Mucosa of rectum (tissue), 2 donors: ENCODE data around the gene RPS3.
"Not testable (repeated sequence)": the region's sequence is repeated elsewhere in the genome, so short reads cannot be mapped to it uniquely, and the experiment has no call there.

Source experiments
- H3K27ac ChIP-seq, 2 donors: one replicate each; pipeline ENCODE4 v1.7.0; 2013; ENCODE audit warnings: inconsistent platforms in 2 of 2, low read depth in 2 of 2, low read length in 2 of 2
- H3K27me3 ChIP-seq, 2 donors: one replicate each; pipeline ENCODE4 v1.7.0; 2013; ENCODE audit warnings: low read length in 2 of 2; ENCODE audit not compliant: control insufficient read depth in 2 of 2, insufficient read depth in 2 of 2
- H3K36me3 ChIP-seq, 2 donors: one replicate each; pipeline ENCODE4 v1.7.0; 2013; ENCODE audit warnings: low read length in 2 of 2; ENCODE audit not compliant: control insufficient read depth in 2 of 2, insufficient read depth in 2 of 2
- H3K4me1 ChIP-seq, 2 donors: one replicate each; pipeline ENCODE4 v1.7.0; 2013; ENCODE audit warnings: low read length in 2 of 2, mild to moderate bottlenecking in 1 of 2; ENCODE audit not compliant: control insufficient read depth in 2 of 2, insufficient read depth in 2 of 2
- H3K4me3 ChIP-seq, 2 donors: one replicate each; pipeline ENCODE4 v1.7.0; 2013; ENCODE audit warnings: low read length in 2 of 2
- H3K9ac ChIP-seq, 2 donors: one replicate each; pipeline ENCODE4 v1.7.0; 2013; ENCODE audit warnings: low read length in 2 of 2, low read depth in 1 of 2, mild to moderate bottlenecking in 1 of 2
- H3K9me3 ChIP-seq, 2 donors: one replicate each; pipeline ENCODE4 v1.7.0; 2013; ENCODE audit warnings: low read length in 2 of 2; ENCODE audit not compliant: control insufficient read depth in 2 of 2
- donor health status: healthy.
- donor health status: Normal muscosa, but diverticular disease.

The RPS3 gene

GRCh38 chr11:75394085-75394840, 5.1 kb upstream of the RPS3 start:
- no peak overlapping the region for H3K27ac ChIP-seq
- H3K4me3 ChIP-seq: no peak overlapping the region
- H3K36me3 ChIP-seq: no peaks in the 10 kb centered on the region
- H3K9ac ChIP-seq: no peak overlapping the region
- no peaks in the 10 kb centered on the region for H3K4me1 ChIP-seq
- no peaks in the 10 kb centered on the region for H3K9me3 ChIP-seq
- H3K27me3 ChIP-seq: no peaks in the 10 kb centered on the region

GRCh38 chr11:75398906-75399305, 412 bp upstream of the RPS3 start:
- H3K27ac ChIP-seq: no peak overlapping the region
- H3K9ac ChIP-seq: no peak overlapping the region
- no peaks in the 10 kb centered on the region for H3K27me3 ChIP-seq
- peak overlapping the region in 1 of 2 donors; percentile 98 for H3K4me3 ChIP-seq
- H3K9me3 ChIP-seq: no peaks in the 10 kb centered on the region
- H3K4me1 ChIP-seq: peaks cover 14 to 17% of the 10 kb centered on the region in 2 donors
- H3K36me3 ChIP-seq: peaks cover 26 to 28% of the 10 kb centered on the region in 2 donors

- Histone ChIP-seq H3K9me3 (no peaks in the 10 kb centered on the region), H3K9ac (peak overlapping the region; percentile 90 to 95), H3K27ac (peak overlapping the region; percentile 93 to 94), H3K27me3 (no peaks in the 10 kb centered on the region), H3K4me3 (peak overlapping the region; percentile 84 to 98), H3K4me1 (peaks cover 14 to 17% of the 10 kb centered on the region in 2 donors), H3K36me3 (peaks cover 40 to 41% of the 10 kb centered on the region in 2 donors)
These were observed 988 bp downstream of the RPS3 start for GRCh38 chr11:75400146-75400865.

- Histone ChIP-seq H3K36me3 (peaks cover 53 to 56% of the 10 kb centered on the region in 2 donors), H3K27ac (no peak overlapping the region), H3K9ac (peak overlapping the region in 1 of 2 donors; percentile 2), H3K9me3 (no peaks in the 10 kb centered on the region), H3K4me1 (peaks cover 14 to 17% of the 10 kb centered on the region in 2 donors), H3K27me3 (no peaks in the 10 kb centered on the region), H3K4me3 (no peak overlapping the region)
These were observed 2.9 kb downstream of the RPS3 start for GRCh38 chr11:75402002-75402773.

GRCh38 chr11:75403037-75403436, 3.7 kb downstream of the RPS3 start:
- Histone ChIP-seq H3K27ac (no peak overlapping the region), H3K27me3 (no peaks in the 10 kb centered on the region), H3K36me3 (peaks cover 53 to 56% of the 10 kb centered on the region in 2 donors), H3K4me1 (peaks cover 14 to 17% of the 10 kb centered on the region in 2 donors), H3K9ac (peak overlapping the region in 1 of 2 donors; percentile 2), H3K9me3 (no peaks in the 10 kb centered on the region), H3K4me3 (no peak overlapping the region)

- Histone ChIP-seq H3K27ac (no peak overlapping the region), H3K36me3 (peaks cover 55 to 60% of the 10 kb centered on the region in 2 donors), H3K9ac (no peak overlapping the region), H3K9me3 (no peaks in the 10 kb centered on the region), H3K4me1 (peaks cover 14 to 17% of the 10 kb centered on the region in 2 donors), H3K27me3 (no peaks in the 10 kb centered on the region), H3K4me3 (no peak overlapping the region)
These were observed 4.8 kb downstream of the RPS3 start for GRCh38 chr11:75403983-75404658.

GRCh38 chr11:75406338-75406777, 7.0 kb downstream of the RPS3 start:
- no peak overlapping the region for H3K4me3 ChIP-seq
- peaks cover 7 to 10% of the 10 kb centered on the region in 2 donors for H3K4me1 ChIP-seq
- H3K36me3 ChIP-seq: peaks cover 53 to 59% of the 10 kb centered on the region in 2 donors
- H3K27ac ChIP-seq: no peak overlapping the region
- no peaks in the 10 kb centered on the region for H3K9me3 ChIP-seq
- H3K27me3 ChIP-seq: no peaks in the 10 kb centered on the region
- H3K9ac ChIP-seq: no peak overlapping the region

- Histone ChIP-seq H3K4me3 (no peak overlapping the region), H3K9ac (no peak overlapping the region), H3K9me3 (no peaks in the 10 kb centered on the region), H3K4me1 (no peaks in the 10 kb centered on the region), H3K27me3 (no peaks in the 10 kb centered on the region), H3K27ac (no peak overlapping the region), H3K36me3 (peaks cover 30 to 37% of the 10 kb centered on the region in 2 donors)
These were observed 9.6 kb downstream of the RPS3 start for GRCh38 chr11:75408957-75409219.

- H3K4me3 ChIP-seq, H3K4me1 ChIP-seq, H3K9me3 ChIP-seq, H3K27ac ChIP-seq, H3K27me3 ChIP-seq, H3K9ac ChIP-seq: not testable (repeated sequence)
- H3K36me3 ChIP-seq: peaks cover 26 to 29% of the 10 kb centered on the region in 2 donors
These were observed 10.7 kb downstream of the RPS3 start for GRCh38 chr11:75409971-75410370.
